ENCODE data around the gene CCDC28B. TPM values are rescaled to one million over a fixed set of nuclear protein-coding genes. Genes with fewer than 3 reads are reported as not detected.

CCDC28B gene
- total and polyA plus RNA-seq, 3 donors from 2014 or later, result 55.3 to 105 (median 67.5) TPM

- Histone ChIP-seq H3K4me3 (no peak overlapping the region), H3K36me3 (ENCODE audit: low read depth, missing control alignments) (no peaks in the 10 kb centered on the region), H3K4me1 (peaks cover 30% of the 10 kb centered on the region), H3K27ac (no peak overlapping the region), H3K9me3 (no peaks in the 10 kb centered on the region), H3K27me3 (no peaks in the 10 kb centered on the region)
- no peak for DNase-seq
- no peak for TF ChIP-seq CTCF (IDR thresholded peaks at IDR 0.05)
- no peak for TF ChIP-seq POLR2A (IDR thresholded peaks at IDR 0.05)
- 69 to 86% methylated on average over 6 of the region's 6 CpGs for WGBS, 2 donors
- intact Hi-C loops (cut with DNase I; ENCODE audit: low total_unique reads), result no loop called here
These were observed 18.3 kb upstream of the CCDC28B start for GRCh38 chr1:32182060-32182459.

DNA sequence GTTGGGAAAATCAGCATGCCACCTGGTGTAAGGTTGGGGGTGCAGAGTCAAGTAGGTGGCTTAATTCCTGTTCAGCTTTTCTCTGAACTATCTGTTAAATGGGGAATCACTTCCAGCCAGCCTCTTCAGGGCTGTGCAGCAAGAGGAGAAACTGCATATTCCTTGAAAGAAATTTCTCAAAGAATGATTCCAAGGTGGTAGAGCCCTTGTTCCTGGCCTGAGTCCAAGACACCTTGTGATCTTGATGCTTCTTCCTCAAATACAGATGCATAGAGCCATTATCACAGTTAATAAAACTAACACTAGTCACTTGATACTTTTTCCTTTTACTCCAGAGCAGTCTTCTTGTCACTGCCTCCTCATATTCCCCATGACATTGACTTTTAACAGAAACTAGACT lies 15.7 kb upstream of the CCDC28B start:
- Histone ChIP-seq H3K9me3 (no peaks in the 10 kb centered on the region), H3K4me3 (no peak overlapping the region), H3K36me3 (ENCODE audit: low read depth, missing control alignments) (no peaks in the 10 kb centered on the region), H3K4me1 (peaks cover 25% of the 10 kb centered on the region), H3K27ac (no peak overlapping the region), H3K27me3 (no peaks in the 10 kb centered on the region)
- TF ChIP-seq POLR2A (IDR thresholded peaks at IDR 0.05), result no peak
- no peak for TF ChIP-seq CTCF (IDR thresholded peaks at IDR 0.05)
- intact Hi-C loops (cut with DNase I; ENCODE audit: low total_unique reads), result no loop called here
- no peak for DNase-seq

GRCh38 chr1:32186077-32186476 lies 14.3 kb upstream of the CCDC28B start:
- no peak for DNase-seq
- no peaks in the 10 kb centered on the region for H3K9me3 ChIP-seq
- WGBS, 2 donors, result 89% methylated on average over 2 of the region's 2 CpGs
- no peaks in the 10 kb centered on the region for H3K36me3 ChIP-seq (ENCODE audit: low read depth, missing control alignments)
- TF ChIP-seq CTCF (IDR thresholded peaks at IDR 0.05) (no peak), POLR2A (IDR thresholded peaks at IDR 0.05) (no peak)
- H3K27ac ChIP-seq, result no peak overlapping the region
- no peak overlapping the region for H3K4me3 ChIP-seq
- no peaks in the 10 kb centered on the region for H3K27me3 ChIP-seq
- H3K4me1 ChIP-seq, result peaks cover 21% of the 10 kb centered on the region
- intact Hi-C loops (cut with DNase I; ENCODE audit: low total_unique reads), result no loop called here

DNA sequence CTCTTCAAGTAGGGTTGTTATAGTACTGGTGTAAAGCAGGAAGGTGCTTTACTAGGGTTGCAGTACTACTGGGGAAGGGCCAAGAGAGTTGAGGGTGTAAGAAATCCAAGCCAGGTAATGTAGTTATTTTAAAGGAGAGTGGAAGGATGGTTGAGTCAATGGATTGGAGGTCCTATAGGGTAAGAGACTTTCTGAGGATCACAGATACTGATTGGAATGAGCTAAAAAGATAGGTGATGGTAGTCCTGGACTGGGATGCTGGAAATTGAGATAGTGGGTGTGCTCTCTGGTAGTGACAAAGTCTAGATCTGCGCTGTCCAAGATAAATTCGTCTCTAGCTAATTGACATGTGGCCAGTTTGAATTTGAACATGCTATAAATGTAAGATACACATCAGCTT lies 13.9 kb upstream of the CCDC28B start:
- Histone ChIP-seq H3K27ac (no peak overlapping the region), H3K9me3 (no peaks in the 10 kb centered on the region), H3K4me1 (peaks cover 17% of the 10 kb centered on the region), H3K4me3 (no peak overlapping the region), H3K36me3 (ENCODE audit: low read depth, missing control alignments) (no peaks in the 10 kb centered on the region), H3K27me3 (no peaks in the 10 kb centered on the region)
- intact Hi-C loops (cut with DNase I; ENCODE audit: low total_unique reads), result no loop called here
- TF ChIP-seq CTCF (IDR thresholded peaks at IDR 0.05) (no peak), POLR2A (IDR thresholded peaks at IDR 0.05) (no peak)
- DNase-seq, result no peak
- 82 to 85% methylated on average over 2 of the region's 2 CpGs for WGBS, 2 donors

DNA sequence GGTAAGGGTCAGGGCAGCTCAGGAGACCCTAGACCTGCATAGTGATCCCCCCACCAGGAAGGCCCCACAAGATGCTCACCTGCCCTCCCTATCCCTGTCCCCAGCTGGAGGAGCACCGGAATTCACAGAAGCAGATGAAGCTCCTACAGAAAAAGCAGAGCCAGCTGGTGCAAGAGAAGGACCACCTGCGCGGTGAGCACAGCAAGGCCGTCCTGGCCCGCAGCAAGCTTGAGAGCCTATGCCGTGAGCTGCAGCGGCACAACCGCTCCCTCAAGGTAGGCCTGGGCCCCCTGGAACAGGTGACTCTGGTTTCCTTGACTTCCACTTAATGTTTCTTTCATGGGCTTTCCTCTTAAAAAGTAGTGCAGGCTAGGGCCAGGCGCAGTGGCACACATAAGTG lies 12.5 kb upstream of the CCDC28B start:
- WGBS, 2 donors, result 97 to 100% methylated on average over 8 to 9 of the region's 9 CpGs
- H3K27me3 ChIP-seq, result no peaks in the 10 kb centered on the region
- DNase-seq, result no peak
- H3K9me3 ChIP-seq, result no peaks in the 10 kb centered on the region
- TF ChIP-seq CTCF (IDR thresholded peaks at IDR 0.05) (no peak), POLR2A (IDR thresholded peaks at IDR 0.05) (no peak)
- H3K36me3 ChIP-seq (ENCODE audit: low read depth, missing control alignments), result no peaks in the 10 kb centered on the region
- H3K27ac ChIP-seq, result no peak overlapping the region
- H3K4me1 ChIP-seq, result peaks cover 8% of the 10 kb centered on the region
- H3K4me3 ChIP-seq, result no peak overlapping the region
- intact Hi-C loops (cut with DNase I; ENCODE audit: low total_unique reads), result no loop called here

All from testis (tissue), 3 donors.